NCI-H2081 (cell line): ENCODE results near the gene HOXD3.

Experiments
- DNase-seq, 2 experiments: peaks; one replicate each; lab custom pipeline; 2025; lab: John Stamatoyannopoulos, UW

The HOXD3 gene

GRCh38 chr2:176177580-176178037, 20.5 kb downstream of the HOXD3 start:
- DNase-seq, result no peak

- DNase-seq, result peak; percentile 78 to 86
Measured at GRCh38 chr2:176178038-176178756, 21.1 kb downstream of the HOXD3 start.

GRCh38 chr2:176178757-176179295, 21.7 kb downstream of the HOXD3 start:
- DNase-seq, result no peak

DNA sequence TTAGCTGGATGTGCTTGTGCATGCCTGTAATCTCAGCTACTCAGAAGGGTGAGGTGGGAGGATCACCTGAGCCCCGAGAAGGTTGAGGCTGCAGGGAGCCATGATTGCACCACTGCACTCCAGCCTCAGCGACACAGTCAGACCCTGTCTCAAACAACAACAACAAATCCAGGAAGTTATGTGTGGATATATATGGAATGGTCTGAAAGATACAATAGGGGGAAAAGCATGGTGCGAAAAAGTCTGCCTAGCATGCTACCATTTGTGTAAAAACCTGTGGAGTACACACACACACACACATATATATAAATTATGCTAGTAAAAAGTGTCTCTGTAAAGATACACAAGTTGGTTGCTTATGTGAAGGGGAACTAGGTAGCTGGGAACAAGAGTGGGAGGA, 24.4 kb downstream of the HOXD3 start:
- no peak for DNase-seq

DNA sequence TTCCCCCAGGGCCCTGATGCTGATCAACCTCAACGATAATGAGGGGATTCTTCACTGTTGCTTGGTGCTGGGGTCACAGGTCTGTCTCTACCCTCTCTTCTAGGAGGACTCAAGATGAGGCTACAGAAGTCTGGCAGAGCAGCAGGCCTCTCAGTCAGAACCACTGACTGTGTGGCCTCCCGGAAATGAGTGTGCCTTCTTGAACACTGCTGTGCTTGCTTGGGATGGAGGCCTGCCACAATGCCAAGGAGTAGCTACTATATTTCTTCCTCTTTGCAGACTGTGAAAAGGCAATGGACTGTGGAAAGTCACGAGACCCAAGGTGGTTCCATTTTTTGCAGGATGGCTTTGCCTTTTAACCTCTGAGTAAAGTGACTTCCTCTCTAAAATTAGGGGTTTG, 25.6 kb downstream of the HOXD3 start:
- no peak for DNase-seq

DNA sequence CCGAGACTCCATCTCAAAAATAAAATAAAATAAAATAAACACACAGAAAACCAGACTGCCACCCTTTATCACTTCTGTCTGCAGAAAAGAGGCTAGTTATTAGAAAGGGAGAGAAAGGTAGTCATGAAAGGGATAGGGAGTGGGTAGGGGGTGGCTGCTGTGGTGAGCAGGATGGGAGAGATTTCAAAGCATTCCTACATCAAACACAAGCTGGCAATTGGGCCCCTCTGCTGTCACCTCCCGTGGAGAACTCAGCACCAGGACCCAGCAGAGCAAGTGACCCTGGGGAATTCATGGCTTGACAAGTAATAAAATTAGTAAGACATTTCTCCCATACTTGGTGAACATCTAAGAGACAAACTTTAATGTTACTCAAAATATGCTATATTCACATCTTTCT, 27.6 kb downstream of the HOXD3 start:
- DNase-seq, result no peak

GRCh38 chr2:176186024-176186423, 28.9 kb downstream of the HOXD3 start:
- no peak for DNase-seq

DNA sequence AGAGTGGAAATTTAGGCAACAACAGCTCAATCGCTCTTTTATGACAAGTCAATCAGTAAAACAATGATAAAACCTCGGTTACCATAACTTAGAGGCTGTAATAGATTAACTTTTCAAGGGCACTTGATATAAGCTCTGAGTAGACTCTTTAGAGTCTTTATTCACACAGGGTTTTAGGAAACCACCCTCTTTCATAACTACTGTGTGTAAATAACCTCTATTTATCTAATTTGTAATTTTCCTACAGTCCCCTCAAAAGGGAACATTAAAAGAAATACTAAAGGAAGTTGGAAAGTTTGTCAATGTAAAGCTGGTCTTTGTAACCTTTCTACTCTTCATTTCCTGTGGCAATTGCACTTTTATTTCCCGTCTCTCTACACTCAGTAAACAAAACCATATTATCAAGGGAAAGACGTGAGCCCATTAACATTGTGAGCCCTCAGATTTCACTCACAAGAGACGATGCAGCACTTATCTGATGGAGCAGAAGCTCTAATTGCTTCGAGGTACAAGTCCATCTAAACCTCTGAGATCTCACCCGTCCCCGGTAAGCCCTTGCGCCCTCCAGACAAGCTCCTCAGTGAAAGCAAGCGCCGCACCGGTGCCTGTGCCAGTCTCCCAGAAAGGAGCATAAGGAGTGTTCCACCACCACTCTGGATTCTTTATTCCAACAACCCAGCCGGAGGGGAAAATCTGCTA, 30.2 kb downstream of the HOXD3 start:
- peak in 1 of 2 experiments; percentile 29 for DNase-seq

- DNase-seq, result peak; percentile 77 to 86
Measured at GRCh38 chr2:176187899-176188773, 31.0 kb downstream of the HOXD3 start, which contains the start of gene HOXD1. Gene HOXD1 (plus strand): TSS chr2:176188668. CDS start chr2:176188802, 134 bp downstream.

GRCh38 chr2:176188774-176189680, 31.9 kb downstream of the HOXD3 start:
- peak; percentile 37 to 59 for DNase-seq

- DNase-seq, result peak in 1 of 2 experiments; percentile 11
Measured at GRCh38 chr2:176189681-176190641, 32.9 kb downstream of the HOXD3 start.

GRCh38 chr2:176192351-176192750, 35.2 kb downstream of the HOXD3 start:
- DNase-seq, result no peak

- DNase-seq, result peak in 1 of 2 experiments; percentile 21
Measured at GRCh38 chr2:176193048-176193447, 35.9 kb downstream of the HOXD3 start.

DNA sequence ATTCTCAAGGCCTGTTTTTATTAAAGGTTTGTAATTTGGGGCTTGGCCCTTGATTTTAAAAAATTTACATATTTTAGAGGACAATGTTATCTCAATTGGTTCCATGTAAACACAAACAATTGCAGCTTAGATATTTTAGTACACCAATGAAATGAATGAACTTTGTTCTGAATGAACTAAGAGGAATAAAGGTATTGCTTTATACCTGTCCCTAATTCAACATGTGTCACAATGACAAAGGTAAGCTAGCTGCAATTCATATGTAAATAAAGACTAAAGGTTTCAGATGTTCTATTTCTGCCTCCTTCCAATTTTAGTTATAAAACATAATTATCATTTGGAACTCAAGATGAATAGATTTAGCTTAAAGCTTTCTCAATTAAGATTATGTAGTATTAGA, 42.8 kb downstream of the HOXD3 start:
- DNase-seq, result no peak

DNA sequence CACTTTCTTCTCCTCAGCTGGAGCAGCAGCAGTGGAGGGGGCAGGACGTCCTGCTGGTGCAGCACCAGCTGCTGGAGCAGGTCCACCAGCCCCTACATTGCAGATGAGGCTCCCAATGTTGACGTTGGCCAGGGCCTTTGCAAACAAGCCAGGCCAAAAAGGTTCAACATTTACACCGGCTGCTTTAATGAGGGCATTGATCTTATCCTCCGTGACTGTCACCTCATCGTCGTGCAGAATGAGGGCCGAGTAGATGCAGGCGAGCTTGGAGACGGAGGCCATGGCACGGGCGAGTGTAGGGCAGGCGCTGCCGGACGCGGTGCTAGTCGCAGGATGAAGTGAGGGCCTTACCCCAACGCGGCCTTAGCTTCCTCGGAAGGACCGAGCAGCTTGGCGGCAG, 43.9 kb downstream of the HOXD3 start:
- no peak for DNase-seq

DNA sequence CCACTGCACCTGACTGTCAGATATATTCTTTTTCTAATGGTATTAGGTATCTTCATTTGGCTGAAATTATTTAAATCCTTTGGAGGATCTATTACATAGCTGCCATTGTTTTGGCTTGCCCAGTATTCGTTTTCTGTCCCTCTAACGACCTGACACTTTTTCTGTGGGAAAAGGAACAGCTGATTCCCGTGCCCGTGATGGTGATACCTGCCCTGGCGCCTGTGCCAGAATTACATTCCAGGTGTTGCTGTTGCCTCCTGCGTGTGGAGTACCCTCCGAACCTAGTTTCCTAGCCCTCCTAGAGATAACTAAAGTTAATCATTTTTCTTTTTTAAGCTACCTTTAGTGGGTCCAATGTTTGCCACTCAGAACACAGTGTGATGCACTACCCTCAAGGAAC, 45.4 kb downstream of the HOXD3 start:
- no peak for DNase-seq

- DNase-seq, result no peak
Measured at GRCh38 chr2:176205126-176205525, 48.0 kb downstream of the HOXD3 start.

DNA sequence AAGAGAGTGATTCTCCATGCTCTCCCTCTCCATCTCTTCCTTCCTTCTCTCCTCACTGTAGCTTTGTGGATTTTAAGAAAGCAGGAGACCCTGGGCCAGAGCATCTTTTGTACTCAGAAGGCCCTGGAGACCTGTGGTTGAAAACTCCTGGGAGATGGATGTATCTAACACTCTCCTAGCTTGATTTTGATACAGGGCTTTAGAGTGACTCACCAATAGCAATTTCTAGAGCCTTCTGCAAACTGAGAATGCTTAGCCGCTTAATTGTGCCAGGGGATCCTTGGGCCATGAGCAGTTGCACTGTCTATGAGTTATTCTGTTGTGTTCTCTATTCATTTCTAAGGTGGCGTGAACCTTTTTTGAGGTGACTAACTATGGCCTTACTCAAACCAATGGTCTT, 49.0 kb downstream of the HOXD3 start:
- DNase-seq, result no peak

DNA sequence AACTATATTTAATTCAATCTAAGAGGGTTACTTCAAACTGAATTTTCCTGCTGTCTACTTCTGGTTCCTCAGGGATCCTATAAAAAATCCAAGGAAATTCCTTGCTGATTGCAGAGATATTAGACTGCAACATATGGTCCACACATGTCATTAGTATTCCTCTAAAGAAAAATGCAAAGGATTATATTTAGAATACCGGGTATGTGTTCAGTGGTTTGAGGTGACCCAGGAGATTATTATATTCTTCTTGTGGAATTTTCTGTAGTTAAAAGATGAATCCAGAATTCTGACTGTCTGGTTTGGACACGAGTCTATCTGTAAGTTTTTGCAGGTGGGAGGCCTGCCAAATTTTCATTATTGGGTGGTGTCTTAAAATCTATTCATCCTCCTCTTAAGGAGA, 49.6 kb downstream of the HOXD3 start:
- DNase-seq, result no peak

- DNase-seq, result no peak
Measured at GRCh38 chr2:176211110-176211509, 54.0 kb downstream of the HOXD3 start.
